ENCODE measurements around the gene UMAD1.

The UMAD1 gene
- total RNA-seq = 5.6 to 22.4 (median 14.3) reads per million in 18 experiments

- DNase-seq = peak; percentile 99
Measured at GRCh38 chr7:7640221-7641128, at the start of gene UMAD1. Gene UMAD1 (plus strand): TSS chr7:7640752. CDS start chr7:7673372, 32,620 bp downstream.

GRCh38 chr7:7595451-7595850, 45.1 kb upstream of the UMAD1 start:
- DNase-seq = peak in 1 of 2 donors; percentile 67

- DNase-seq = peak; percentile 89 to 93
Measured at GRCh38 chr7:7596176-7596575, 44.4 kb upstream of the UMAD1 start.

GRCh38 chr7:7607010-7607409, 33.5 kb upstream of the UMAD1 start:
- no peak for DNase-seq

- DNase-seq = no peak
Measured at GRCh38 chr7:7609330-7609729, 31.2 kb upstream of the UMAD1 start.

GRCh38 chr7:7612519-7612918, 28.0 kb upstream of the UMAD1 start:
- DNase-seq = no peak

GRCh38 chr7:7613210-7613609, 27.3 kb upstream of the UMAD1 start:
- no peak for DNase-seq

GRCh38 chr7:7614018-7614741, 26.4 kb upstream of the UMAD1 start:
- DNase-seq = no peak

GRCh38 chr7:7617550-7617949, 23.0 kb upstream of the UMAD1 start:
- DNase-seq = no peak

GRCh38 chr7:7618410-7618809, 22.1 kb upstream of the UMAD1 start:
- no peak for DNase-seq

GRCh38 chr7:7620236-7620635, 20.3 kb upstream of the UMAD1 start:
- DNase-seq = peak in 1 of 2 donors; percentile 25

GRCh38 chr7:7620644-7621210, 19.8 kb upstream of the UMAD1 start:
- no peak for DNase-seq

GRCh38 chr7:7628476-7628875, 12.1 kb upstream of the UMAD1 start:
- no peak for DNase-seq

GRCh38 chr7:7630626-7631329, 9.8 kb upstream of the UMAD1 start:
- no peak for DNase-seq

- peak in 1 of 2 donors; percentile 5 for DNase-seq
Measured at GRCh38 chr7:7639421-7639820, 1.1 kb upstream of the UMAD1 start.

GRCh38 chr7:7639847-7640220, 718 bp upstream of the UMAD1 start:
- peak in 1 of 2 donors; percentile 11 for DNase-seq

GRCh38 chr7:7641129-7641663, 644 bp downstream of the UMAD1 start:
- no peak for DNase-seq

GRCh38 chr7:7642081-7642480, 1.5 kb downstream of the UMAD1 start:
- DNase-seq = no peak

GRCh38 chr7:7647495-7648036, 7.0 kb downstream of the UMAD1 start:
- DNase-seq = no peak

GRCh38 chr7:7650682-7651206, 10.2 kb downstream of the UMAD1 start:
- DNase-seq = no peak

GRCh38 chr7:7651479-7651878, 10.9 kb downstream of the UMAD1 start:
- DNase-seq = no peak

Measured in inflammatory macrophage (primary cell).